Ecto neural progenitor cell (in vitro differentiated cells): ENCODE results near the gene MAJIN.
A peak's percentile ranks its signal among the peaks of the same experiment; 100 is the strongest.
"Not testable (repeated sequence)": the region's sequence is repeated elsewhere in the genome, so short reads cannot be mapped to it uniquely, and the experiment has no call there.

ENCODE experiments used
- DNase-seq: peaks from one replicate; pipeline ENCODE4 v3.0.0-alpha.2; 2018; ENCODE audit warnings: low spot score

The MAJIN gene, protein sequence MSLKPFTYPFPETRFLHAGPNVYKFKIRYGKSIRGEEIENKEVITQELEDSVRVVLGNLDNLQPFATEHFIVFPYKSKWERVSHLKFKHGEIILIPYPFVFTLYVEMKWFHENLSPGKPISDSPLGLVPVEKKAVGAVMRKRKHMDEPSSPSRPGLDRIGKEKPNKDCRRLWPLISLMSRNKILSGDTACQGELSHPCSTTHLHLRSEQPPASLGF

DNA sequence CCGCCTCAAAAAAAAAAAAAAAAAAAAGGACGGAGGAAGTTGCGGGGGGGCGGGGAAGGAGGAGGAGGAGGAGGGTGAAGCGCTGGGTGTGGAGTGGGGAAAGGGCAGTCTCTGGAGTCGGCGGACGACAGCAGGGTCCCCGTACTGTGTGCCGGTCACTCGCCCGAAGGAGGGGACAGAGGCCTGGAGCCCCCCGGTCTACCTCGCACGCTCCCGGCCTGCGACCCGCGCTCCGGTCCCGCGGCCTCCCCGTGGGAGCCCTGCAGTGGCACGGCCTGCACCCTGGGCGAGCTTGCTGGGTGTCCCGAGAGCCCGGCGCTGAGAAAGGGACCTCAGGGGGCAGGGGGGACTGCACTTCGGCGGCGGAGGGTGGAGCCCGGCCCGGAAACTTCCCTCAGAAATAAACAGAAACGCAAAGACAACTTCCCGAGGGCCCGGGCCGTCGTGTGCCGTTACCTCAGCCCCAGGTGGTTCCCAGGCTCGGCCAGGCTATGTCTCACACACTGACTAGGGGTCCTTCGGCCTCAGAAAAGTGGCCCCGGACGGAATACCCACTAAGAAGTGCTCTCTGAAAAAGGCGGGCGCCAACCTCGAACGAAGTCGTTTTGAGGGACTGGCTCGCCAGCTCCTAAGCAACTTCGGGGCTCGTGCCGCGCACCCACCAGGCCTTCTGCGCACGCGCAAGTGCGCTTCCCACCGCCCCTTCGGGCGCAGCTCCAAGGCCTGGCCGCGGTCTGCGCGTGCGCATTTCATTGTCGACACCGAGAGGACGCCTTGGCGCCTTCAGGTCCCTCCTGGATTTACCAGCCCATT is at the start of gene MAJIN:
Gene MAJIN (minus strand): TSS at position 688 of the 813 bp plus-strand sequence. CDS start 12,703 bp downstream, outside the sequence.
- peak; percentile 74 for DNase-seq

DNA sequence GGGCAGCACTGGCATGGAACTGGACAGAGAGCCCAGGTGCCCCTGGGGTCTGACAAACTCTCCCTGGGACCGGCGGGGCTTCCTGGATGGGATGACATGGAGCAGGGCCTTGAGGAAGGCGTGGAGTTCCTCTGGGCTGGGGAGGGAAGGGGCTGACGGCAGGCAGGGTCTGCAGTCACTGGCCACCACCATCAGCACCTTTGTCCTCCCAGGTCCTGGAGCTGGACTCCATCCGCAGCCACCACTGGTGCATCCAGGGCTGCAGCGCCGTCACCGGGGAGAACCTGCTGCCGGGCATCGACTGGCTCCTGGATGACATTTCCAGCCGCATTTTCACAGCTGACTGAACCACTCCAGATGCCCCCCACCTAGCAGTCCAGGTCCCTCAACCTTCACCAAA is 49.6 kb upstream of the MAJIN start:
- DNase-seq: no peak

DNA sequence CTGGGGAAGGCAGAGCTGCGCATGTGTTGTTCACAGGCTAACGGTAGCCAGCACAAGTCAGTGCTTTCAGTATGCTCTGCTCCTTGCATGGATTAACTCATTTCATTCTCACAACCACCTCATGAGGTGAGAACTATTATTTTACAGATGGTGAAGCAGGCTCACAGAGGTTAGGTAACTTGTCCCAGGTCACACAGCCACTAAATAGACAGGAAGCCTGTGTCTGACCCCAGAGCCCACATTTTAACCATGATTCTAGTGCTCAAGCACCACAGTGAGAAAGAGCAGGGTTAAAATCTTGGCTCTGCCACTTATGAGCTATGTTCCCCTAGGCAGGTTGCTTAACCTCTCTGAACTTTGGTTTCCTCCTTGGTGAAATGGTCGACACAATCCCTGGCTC is 49.1 kb upstream of the MAJIN start:
- DNase-seq: no peak

DNA sequence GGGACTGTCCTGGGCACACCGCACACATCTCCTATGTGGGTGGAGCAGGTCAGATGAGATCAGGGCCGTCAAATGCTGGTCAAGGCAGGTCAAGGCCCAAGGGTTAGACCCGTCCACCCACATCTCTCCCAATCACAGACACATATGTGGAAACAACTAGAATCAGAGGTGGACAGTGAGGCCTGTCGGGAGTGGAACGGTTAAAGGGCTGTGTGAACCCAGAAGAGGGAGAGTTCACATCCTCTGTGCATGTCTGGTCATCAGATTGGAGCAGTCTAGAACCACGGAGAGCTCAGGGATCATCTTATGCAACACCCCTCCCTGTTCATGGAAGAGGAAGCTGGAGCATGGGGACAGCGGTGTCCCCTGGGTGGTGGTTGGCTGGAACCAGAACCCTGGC is 47.9 kb upstream of the MAJIN start:
- no peak for DNase-seq

DNA sequence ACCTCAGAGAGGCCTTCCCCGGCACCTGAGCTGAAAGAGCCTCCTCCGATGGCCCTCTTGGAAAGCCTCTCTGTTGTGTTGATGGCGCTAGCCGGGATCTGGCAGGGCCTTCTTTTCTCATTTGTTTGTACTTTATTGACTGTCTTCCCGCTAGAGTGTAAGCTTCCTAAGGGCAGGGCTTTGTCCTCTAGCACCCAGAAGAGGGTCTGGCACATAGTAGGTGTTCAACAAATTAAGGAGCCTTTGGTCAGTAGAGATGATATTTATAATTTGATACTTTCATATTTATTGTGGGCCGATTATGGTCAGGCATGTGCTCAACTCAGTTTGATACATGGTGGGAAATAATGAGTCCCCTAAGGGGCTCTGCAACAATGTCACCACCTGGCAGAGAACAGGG is 46.0 kb upstream of the MAJIN start:
- no peak for DNase-seq

DNA sequence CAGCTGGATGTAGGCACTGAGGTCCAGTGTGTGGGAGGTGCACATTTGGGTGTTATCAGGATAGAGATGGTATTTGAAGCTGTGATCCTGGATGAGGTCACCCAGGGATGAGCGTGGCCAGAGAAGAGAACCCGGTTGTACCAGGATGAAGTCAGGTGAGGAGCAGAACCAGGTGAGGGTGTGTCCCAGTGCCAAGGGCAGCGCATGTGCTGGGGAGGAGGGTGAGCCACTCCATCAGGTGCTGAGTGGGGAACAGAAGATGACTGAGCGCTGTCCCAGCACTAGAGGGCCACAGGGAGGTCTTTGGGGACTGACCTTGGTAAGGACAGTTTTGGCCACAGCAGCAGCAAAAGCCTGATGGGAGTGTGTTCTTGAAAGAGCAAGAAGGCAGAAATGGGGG is 44.8 kb upstream of the MAJIN start:
- DNase-seq: no peak

DNA sequence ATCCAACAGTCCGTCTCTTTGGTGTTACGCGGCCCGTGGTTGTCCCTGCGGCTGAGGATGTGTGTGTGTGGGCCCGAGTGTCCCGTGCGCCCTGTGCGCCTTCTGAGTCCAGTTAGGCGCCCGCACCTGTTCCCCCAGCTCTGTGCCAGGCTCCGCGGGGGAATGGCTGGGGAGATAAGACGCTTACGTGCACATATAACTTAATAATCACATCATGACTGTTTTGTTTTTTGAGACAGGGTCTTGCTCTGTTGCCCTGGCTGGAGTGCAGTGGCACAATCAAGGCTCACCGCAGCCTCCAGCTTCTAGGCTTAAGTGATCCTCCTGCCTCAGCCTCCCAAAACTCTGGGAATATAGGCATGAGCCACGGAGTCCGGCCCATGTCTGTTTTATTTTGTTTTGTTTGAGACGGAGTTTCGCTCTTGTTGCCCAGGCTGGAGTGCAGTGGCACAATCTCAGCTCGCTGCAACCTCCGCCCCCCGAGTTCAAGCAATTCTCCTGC is 42.9 kb upstream of the MAJIN start:
- DNase-seq: no peak

DNA sequence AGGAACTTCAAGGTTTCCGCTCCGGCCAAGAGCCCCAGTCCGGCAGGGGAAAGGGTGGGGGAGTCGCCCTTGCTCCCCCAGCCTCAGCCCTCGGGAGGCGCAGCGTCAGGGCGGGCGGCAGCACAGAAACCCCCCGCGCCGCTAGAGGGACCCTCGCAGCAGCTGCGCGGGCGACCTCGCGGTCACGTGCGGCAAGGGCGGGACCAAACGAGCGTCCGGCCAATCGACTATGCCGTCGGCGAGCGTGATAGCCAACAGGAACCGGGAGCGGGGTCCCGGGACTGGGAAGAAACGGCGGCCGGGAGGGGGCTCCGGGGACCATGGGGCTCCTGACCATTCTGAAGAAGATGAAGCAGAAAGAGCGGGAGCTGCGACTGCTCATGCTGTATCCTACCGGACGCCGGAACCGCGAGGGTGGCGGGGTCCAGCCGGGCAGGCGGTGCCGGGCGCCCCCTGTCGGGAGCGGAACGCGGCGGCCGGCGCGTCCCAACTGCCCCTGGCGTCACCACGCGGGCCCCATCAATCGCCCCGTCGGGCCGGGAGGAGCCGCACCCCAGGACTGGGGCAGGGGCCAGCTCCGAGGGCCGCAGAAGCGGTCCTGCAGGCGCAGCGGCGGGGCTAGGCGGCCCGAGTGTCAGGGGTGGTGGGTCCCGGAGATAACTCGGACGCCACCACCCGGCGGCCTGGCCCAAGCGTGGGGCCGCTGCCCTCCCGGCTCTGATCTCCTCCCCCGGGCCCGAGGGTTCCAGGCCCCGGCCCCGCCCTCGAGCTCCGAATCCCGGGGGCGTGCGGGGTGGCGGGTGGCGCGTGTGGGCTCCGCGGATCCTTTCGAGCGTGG is 42.2 kb upstream of the MAJIN start, which contains the start of gene ARL2:
Gene ARL2 (plus strand): TSS at position 273 of the 838 bp plus-strand sequence. CDS start 48 bp downstream, at position 321.
- peak; percentile 96 for DNase-seq

DNA sequence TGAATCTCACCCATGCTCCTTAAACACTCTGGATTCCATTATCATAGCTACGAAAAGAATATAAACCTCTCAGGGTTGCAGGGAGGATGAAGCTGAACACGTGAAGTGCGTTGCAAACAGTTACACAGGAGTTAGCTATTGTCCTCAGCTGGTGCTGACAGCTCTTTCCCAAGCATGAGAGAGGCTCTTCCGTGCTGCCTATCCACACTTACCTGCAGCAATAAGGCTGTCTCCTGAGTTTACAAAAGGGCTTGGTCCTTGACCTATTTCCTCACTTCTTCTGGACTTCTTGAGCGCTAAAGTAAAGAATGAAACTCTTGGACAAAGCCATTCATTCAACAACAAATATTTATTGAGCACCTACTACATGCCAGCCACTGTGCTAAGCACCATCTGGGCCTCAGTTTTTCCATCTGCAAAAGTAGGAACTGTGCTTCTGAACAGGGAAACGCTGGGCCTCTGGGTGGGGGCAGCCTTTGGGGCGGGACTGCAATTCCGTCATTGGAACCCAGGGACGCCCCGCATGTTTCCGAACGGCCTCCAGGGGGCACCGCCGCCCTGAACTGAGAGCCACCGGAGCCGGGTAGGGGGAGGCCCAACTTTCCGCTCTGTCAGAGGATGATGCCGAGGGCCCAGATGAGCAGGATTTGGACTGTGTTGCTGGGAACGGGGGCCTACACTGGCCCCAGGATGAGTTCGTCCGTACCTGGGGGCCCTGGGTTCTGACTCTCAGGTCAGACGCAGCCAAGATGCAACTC is 41.4 kb upstream of the MAJIN start:
- DNase-seq: peak; percentile 91

DNA sequence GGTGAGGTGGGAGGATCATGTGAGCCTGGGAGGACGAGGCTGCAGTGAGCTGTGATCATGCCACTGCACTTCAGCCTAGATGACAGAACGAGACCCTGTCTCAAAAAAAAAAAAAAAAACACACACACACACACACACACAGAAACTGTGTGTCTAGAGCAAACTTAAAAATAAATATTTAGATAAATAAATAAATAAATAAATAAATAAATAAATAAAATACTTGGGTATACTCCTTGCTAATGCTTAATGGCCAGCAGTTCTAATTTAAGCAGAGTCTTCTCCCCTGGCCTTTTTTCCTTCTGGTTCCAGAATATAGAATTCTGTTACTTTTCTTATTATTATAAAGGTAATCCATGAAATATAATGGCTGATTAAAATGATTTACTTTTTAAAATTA is 37.0 kb upstream of the MAJIN start:
- DNase-seq: no peak

DNA sequence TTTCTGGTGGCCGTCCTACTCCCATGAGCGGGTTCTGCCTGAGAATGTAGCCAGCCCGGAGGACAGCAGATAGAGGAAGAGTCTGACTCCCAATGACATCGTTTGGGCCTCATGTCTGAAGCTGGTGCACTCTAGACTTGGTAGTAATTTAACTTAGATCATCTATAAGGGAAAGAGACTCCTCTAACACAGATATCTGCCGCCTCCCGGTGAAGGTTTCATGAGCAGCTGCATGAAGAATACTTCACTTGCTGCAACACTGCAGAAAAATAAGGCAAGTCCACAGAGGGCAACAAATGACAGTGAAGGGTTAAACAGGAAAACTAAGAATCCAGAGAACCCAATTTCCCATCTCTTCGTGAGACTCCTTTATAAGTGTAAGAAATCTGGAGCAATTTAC is 36.1 kb upstream of the MAJIN start:
- no peak for DNase-seq

DNA sequence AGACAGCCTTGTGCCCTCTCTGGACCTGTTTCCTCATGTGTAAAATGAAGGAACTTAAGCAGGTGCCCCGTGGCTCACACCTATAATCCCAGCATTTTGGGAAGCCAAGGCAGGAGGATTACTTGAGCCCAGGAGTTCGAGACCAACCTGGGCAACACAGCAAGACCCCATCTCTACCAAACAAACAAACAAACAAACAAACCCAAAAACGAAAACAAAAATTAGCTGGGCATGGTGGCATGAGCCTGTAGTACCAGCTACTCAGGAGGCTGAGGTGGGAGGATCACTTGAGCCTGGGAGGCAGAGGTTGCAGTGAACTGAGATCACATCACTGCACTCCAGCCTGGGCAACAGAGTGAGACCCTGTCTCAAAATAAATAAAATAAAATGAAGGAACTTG is 32.1 kb upstream of the MAJIN start:
- DNase-seq: not testable (repeated sequence)

DNA sequence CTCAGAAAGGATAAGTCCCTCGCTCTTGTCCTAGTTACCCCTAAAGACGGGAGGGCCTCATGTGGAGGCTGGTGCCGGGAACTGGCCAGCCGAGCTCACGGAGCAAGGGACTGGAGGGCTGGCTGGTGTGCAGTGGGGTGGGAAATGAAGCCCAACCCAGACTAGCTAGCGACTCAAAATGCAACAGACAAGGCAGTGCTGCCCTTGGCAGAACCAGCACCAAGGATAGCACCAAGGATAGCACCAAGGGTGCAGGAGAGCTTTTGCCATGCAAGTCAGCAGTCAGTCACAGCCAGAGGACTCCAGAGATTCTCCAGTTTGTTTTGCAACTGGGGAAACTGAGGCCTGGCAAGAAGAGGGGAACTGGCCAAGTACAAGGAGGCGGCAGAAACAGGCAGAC is 31.4 kb upstream of the MAJIN start:
- DNase-seq: no peak

DNA sequence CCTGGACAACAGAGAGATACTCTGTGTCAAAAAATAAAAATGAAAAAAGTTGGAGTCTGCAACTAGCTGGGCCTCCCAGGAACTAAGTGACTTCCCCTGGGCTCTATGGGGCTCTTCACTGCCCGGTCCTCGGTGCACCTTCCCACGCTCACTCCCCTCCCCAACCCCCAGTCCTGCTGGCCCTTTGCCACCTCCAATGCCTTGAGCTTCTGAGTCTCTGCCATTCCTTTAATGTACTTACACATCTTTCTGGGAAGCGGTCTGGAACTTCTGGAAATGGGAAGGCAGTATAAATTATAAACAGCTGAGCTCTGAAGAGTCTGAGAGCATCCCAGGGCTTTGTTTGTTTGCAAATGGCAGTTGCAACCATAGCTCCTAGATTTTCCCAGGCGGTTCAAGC is 30.8 kb upstream of the MAJIN start:
- DNase-seq: no peak

DNA sequence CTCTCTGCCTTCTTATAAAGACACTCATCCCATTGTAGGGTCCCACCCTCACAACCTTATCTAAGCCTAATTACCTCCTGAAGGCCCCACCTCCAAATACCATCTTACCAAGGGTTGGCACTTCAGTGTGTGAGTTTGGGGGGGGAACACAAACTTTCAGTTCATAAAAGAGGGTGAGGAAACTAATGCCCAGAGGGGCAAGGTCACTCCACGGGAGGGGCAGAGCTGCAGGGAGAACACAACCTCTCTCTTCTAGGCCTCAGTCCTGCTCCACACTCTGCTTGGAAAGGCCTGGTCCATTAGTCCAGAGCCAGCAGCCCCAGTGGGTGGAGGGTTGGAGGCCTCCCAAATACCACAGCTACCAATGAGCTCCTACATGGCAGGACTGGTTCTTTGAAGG is 27.6 kb upstream of the MAJIN start:
- DNase-seq: no peak

DNA sequence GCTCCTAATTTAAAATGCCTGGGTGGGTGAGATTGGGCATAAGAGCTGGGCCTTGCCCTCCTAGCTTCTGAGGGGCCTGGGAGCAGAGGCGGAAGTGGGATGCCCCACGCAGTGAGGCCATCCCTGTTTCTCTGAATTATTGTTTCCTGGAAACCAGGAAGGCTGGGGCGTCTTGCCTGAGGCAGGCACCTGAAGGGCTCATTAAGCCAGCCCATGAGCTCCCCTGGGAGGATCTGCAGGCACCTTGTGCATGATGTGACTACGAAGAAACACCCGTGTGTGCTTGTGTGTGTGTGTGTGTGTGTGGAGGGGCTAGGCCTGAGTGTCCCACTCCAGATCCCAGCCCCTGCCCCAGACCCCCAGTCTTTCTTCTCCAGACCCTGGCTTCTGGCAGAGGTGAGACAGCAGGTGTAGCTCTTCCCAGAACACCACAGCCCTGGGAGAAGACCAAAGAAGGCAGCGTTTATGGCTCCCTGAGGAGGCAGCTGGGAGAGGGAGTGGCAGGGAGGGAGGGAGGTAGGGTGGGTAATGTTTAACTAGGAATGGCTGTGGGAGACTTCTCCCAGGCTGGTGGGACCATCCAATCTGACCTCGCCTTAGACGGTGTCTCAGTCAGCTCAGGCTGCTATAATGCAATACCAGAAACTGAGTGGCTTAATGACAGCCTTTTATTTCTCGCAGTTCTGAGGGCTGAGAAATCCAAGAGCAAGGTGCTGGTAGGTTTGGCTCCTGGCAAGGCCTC is 27.0 kb upstream of the MAJIN start:
- no peak for DNase-seq

DNA sequence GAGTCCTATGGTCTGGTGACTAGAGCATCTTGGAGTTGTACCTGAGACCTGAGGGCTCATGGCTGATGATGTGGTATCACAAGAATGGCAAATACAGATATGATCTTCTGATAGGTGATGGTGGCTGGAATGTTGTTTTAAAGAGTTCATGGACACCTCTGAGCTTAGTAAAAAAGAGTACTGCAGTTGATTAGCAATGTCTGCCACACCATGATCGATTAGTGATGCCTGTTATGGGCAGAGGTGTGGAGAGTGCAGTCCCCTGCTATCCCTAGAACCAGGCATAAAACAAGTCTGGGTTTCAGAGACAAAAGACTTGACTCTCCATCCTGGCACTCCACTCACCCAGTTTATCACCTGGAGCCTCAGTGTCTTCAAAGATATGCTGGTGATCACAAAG is 26.2 kb upstream of the MAJIN start:
- no peak for DNase-seq

DNA sequence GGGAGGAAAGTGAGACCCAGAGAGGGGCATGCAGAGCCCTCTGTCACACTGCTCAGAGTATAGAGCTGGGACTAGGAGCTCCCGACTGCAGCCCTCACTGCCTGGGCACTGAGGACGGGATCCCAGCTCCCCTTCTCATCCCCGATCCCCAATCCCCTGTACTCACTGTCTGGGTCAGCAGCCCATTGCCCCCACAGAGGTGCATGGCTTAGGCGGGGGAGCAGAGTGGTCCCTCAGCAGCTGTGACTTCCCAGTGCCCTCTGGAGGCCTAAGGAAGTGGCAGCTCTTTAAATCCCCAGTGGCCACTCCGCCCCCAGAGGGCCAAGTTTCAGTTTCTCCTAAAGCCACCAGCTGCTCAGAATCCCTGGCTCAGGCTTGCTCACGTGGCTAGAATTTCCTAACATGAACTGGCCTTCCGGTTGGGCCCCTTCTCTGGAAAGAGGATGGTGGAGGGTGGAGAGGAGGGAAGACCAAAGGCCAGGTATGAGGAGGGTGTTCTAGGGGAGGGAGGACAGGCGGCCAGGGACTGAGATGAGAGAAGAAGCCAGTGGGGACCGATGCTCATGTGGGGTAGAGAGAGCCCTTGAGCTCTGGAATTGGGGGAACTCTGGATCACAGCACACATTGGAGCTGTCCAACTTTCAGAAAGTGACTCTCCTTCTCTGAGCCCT is 24.9 kb upstream of the MAJIN start, which contains the start of gene BATF2:
Gene BATF2 (minus strand): TSS at position 262 of the 671 bp plus-strand sequence. CDS start 57 bp downstream, at position 205.
- peak; percentile 82 for DNase-seq

DNA sequence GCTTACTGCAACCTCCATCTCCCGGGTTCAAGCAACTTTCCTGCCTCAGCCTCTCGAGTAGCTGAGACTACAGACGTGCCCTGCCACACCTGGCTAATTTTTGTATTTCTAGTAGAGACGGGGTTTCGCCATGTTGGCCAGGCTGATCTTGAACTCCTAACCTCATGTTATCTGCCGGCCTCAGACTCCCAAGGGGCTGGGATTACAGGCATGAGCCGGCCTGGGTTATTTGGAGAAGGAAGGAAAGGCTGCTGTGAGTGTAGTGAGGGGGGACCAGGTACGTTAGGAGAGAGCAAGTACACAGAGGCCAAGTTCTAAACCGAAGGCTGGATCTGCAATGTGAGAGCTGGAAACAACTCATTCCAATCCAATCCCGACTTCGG is 24.4 kb upstream of the MAJIN start:
- no peak for DNase-seq

DNA sequence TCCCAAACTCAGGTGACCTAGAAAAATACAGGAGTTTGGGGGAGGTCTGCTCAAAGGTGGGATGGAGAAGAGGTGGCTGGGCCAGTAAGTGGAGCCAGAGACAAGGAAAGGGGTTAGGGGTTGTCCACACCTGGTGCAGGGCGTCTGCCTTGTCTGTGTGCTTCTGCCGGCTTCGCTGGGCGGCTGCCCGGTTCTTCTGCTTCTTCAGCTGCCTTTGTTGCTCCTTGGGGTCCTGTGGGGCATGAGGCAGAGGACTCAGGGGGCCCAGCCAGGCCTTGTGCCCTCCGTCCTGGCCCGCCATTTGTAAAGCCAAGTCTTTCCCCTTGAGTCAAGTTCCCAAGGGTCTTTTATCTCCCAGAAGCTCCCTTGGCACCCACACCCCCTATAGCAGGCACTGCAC is 22.4 kb upstream of the MAJIN start:
- no peak for DNase-seq
